GM23248 (cell line): ENCODE measurements around the gene COPB1. TPM values are rescaled to one million over a fixed set of nuclear protein-coding genes. Genes with fewer than 3 reads are reported as not detected.

Experiments used
- DNase-seq: peaks from one replicate; pipeline ENCODE4 v3.0.0-alpha.2; 2015
- H2AFZ ChIP-seq: fragments of 200-600 bp; sonication (generic); 2 replicates; pipeline ENCODE4 v1.6.1; 2016; ENCODE audit warnings: antibody characterized with exemption
- H3F3A ChIP-seq: fragments of 200-600 bp; sonication (generic); 2 replicates; pipeline ENCODE4 v1.6.1; 2016; ENCODE audit warnings: mild to moderate bottlenecking, antibody characterized with exemption, mixed run types; ENCODE audit not compliant: insufficient read depth
- H3K27ac ChIP-seq: fragments of 200-600 bp; sonication (generic); 2 replicates; pipeline ENCODE4 v1.5.1; 2016; ENCODE audit warnings: mild to moderate bottlenecking
- H3K27me3 ChIP-seq: fragments of 200-600 bp; sonication (generic); replicated peaks from 2 replicates; pipeline ENCODE4 v1.6.1; 2016; ENCODE audit warnings: mild to moderate bottlenecking; ENCODE audit not compliant: insufficient read depth
- H3K36me3 ChIP-seq: fragments of 200-600 bp; sonication (generic); 2 replicates; pipeline ENCODE4 v1.6.1; 2016; ENCODE audit warnings: low read depth, mild to moderate bottlenecking
- H3K4me1 ChIP-seq: fragments of 200-600 bp; sonication (generic); 2 replicates; pipeline ENCODE4 v1.6.1; 2016; ENCODE audit warnings: mild to moderate bottlenecking; ENCODE audit not compliant: insufficient read depth
- H3K4me2 ChIP-seq: fragments of 200-600 bp; sonication (generic); one replicate; pipeline ENCODE4 v1.6.1; 2016; ENCODE audit warnings: mild to moderate bottlenecking; ENCODE audit not compliant: unreplicated experiment
- H3K4me3 ChIP-seq: fragments of 200-600 bp; sonication (generic); 2 replicates; pipeline ENCODE4 v1.5.1; 2016; ENCODE audit warnings: mild to moderate bottlenecking
- H3K79me2 ChIP-seq: fragments of 200-600 bp; sonication (generic); 2 replicates; pipeline ENCODE4 v1.6.1; 2016; ENCODE audit warnings: mild to moderate bottlenecking; ENCODE audit not compliant: insufficient read depth
- H3K9ac ChIP-seq: fragments of 200-600 bp; sonication (generic); 2 replicates; pipeline ENCODE4 v1.6.1; 2016; ENCODE audit warnings: mild to moderate bottlenecking
- H3K9me2 ChIP-seq: fragments of 200-600 bp; sonication (generic); 2 replicates; pipeline ENCODE4 v1.6.1; 2016; ENCODE audit warnings: mixed run types, mild to moderate bottlenecking, moderate library complexity; ENCODE audit not compliant: insufficient read depth
- H3K9me3 ChIP-seq: fragments of 200-600 bp; sonication (generic); one replicate; pipeline ENCODE4 v1.6.1; 2017; ENCODE audit warnings: low read depth
- H4K20me1 ChIP-seq: fragments of 200-600 bp; sonication (generic); 2 replicates; pipeline ENCODE4 v1.6.0; 2016; ENCODE audit not compliant: insufficient read depth
- EZH2 ChIP-seq: fragments of 200-600 bp; sonication (generic); IDR thresholded peaks from 2 replicates; pipeline ENCODE4 v1.6.1; 2018; ENCODE audit warnings: antibody characterized with exemption, mild to moderate bottlenecking; ENCODE audit not compliant: insufficient read depth, poor library complexity, severe bottlenecking
- EZH2phosphoT487 ChIP-seq: fragments of 200-600 bp; sonication (generic); IDR thresholded peaks from 2 replicates; pipeline ENCODE4 v1.6.1; 2018; ENCODE audit warnings: antibody characterized with exemption, moderate library complexity, mild to moderate bottlenecking, low read depth; ENCODE audit not compliant: insufficient read depth
- WGBS, 2 experiments: methylation state at CpG; one replicate each; pipeline ENCODE4 v1.1.6; 2015 to 2017; ENCODE audit warnings: low lambda C conversion rate in 2 of 2, low coverage in 1 of 2; ENCODE audit errors: missing lambda C conversion rate in 2 of 2; 5-methylcytosine and 5-hydroxymethylcytosine counted together
- in situ Hi-C: fragments of 300-500 bp; cut with MboI; formaldehyde crosslinking; loops from 2 replicates; pipeline ENCODE4 v1.15.0; 2020
- polyA plus RNA-seq: library from polyadenylated mRNA; unstranded; fragments of >200 nt; fragmentation: Nextera tagmentation; extraction: Ambion mirVana; gene quantifications from 2 replicates; pipeline ENCODE4 v1.2.1, GENCODE V29; 2016
- total RNA-seq: library from RNA; depleted of rRNA; stranded (reverse); fragments of >200 nt; shearing (Covaris generic); gene quantifications from 2 replicates; pipeline ENCODE4 v1.2.3, GENCODE V29; 2014

The COPB1 gene
- total and polyA plus RNA-seq, 2 experiments from 2014 or later = 192 to 302 TPM

- H3K4me2 ChIP-seq = no peak overlapping the region
- in situ Hi-C loops = no loop called here
- H3K27me3 ChIP-seq = no peaks in the 10 kb centered on the region
- no peak overlapping the region for H3K9ac ChIP-seq
- no peak overlapping the region for H3K27ac ChIP-seq
- DNase-seq = no peak
- H4K20me1 ChIP-seq = no peaks in the 10 kb centered on the region
- H3K79me2 ChIP-seq = peaks cover 44% of the 10 kb centered on the region
- no peak overlapping the region for H2AFZ ChIP-seq
- no peaks in the 10 kb centered on the region for H3K9me3 ChIP-seq
- H3F3A ChIP-seq = peaks cover 97% of the 10 kb centered on the region
- H3K4me3 ChIP-seq = no peak overlapping the region
- peaks cover 90% of the 10 kb centered on the region for H3K36me3 ChIP-seq
- H3K4me1 ChIP-seq = 0 out of 2 replicates have a peak, but pooled peaks cover 8% of the 10 kb centered on the region
- no peaks in the 10 kb centered on the region for H3K9me2 ChIP-seq
- no peak for TF ChIP-seq EZH2
- no peak for TF ChIP-seq EZH2phosphoT487
Measured at GRCh38 chr11:14460147-14460546, 39.5 kb downstream of the COPB1 start.

GRCh38 chr11:14458377-14458776 lies 41.2 kb downstream of the COPB1 start:
- peaks cover 78% of the 10 kb centered on the region for H3K36me3 ChIP-seq
- 72 to 73% methylated on average over 3 of the region's 3 CpGs for WGBS, 2 experiments

DNA sequence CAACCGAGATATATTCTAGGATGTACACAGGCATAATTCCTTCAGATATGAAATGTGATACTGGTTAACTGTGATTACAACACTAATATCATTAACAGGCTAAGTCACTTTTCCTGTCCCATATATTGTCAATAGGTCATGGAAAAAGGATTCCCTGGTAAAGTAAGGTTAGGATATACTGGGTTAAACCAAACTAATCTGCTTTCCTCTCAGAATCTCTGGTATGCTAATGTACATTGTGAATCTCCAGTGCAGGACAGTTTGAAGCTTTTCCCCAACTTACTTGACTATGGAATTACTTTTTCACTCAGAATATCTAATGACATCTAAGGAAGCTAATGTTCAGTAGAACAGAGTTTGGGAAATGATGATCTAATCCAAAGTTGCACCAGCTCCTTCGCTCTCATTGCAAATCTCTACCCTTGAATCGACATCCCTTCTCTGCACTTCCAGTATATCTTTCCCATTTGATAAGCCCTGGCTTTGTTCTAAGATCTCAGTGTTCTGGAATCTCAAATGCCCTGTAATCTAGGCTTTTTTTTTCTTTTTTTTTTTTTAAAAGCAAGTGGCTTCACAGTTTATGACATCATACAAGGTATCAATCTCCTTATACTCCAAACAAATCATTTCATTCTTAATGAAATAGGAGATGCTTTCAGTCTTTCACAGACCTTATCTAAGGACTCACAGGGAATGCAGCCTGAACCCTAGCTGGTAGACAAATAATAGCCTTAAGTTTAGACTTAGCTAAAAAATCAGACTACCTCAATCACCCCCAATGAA lies 43.8 kb downstream of the COPB1 start:
- peak; percentile 21 for DNase-seq
- peak overlapping the region; percentile 29 for H3K27ac ChIP-seq

More at GRCh38 chr11:14458377-14458776, 41.2 kb downstream of the COPB1 start:
- no peak overlapping the region for H2AFZ ChIP-seq
- H3K4me2 ChIP-seq = no peak overlapping the region
- in situ Hi-C loops = loop anchor here (5.0 kb wide), 1 partner anchor 39 kb away; the partner anchor contains the start of gene COPB1
- no peaks in the 10 kb centered on the region for H3K9me2 ChIP-seq
- H3K27ac ChIP-seq = no peak overlapping the region
- H3K4me1 ChIP-seq = 0 out of 2 replicates have a peak, but pooled peaks cover 8% of the 10 kb centered on the region
- H4K20me1 ChIP-seq = no peaks in the 10 kb centered on the region
- no peaks in the 10 kb centered on the region for H3K27me3 ChIP-seq
- H3K9me3 ChIP-seq = no peaks in the 10 kb centered on the region
- no peak for DNase-seq
- no peak overlapping the region for H3K4me3 ChIP-seq
- TF ChIP-seq EZH2phosphoT487 = no peak
- no peak for TF ChIP-seq EZH2
- H3F3A ChIP-seq = peaks cover 83% of the 10 kb centered on the region
- H3K79me2 ChIP-seq = peaks cover 37% of the 10 kb centered on the region
- no peak overlapping the region for H3K9ac ChIP-seq

GRCh38 chr11:14454861-14455632 lies 44.6 kb downstream of the COPB1 start:
- TF ChIP-seq EZH2 (no peak), EZH2phosphoT487 (no peak)
- Histone ChIP-seq H3K36me3 (peaks cover 62% of the 10 kb centered on the region), H2AFZ (no peak overlapping the region), H3K4me3 (no peak overlapping the region), H3K4me2 (no peak overlapping the region), H3K27ac (peak overlapping the region; percentile 29; the same call in 1 of the 2 replicates), H3K27me3 (no peaks in the 10 kb centered on the region), H3K79me2 (peaks cover 18% of the 10 kb centered on the region), H4K20me1 (no peaks in the 10 kb centered on the region), H3K4me1 (peaks cover 4% of the 10 kb centered on the region), H3K9me2 (no peaks in the 10 kb centered on the region), H3K9ac (no peak overlapping the region), H3F3A (peaks cover 82% of the 10 kb centered on the region), H3K9me3 (no peaks in the 10 kb centered on the region)
- in situ Hi-C loops = loop anchor here (5.0 kb wide), 1 partner anchor 42 kb away; the partner anchor contains the start of gene COPB1
- 59 to 70% methylated on average over 7 of the region's 7 CpGs for WGBS, 2 experiments
- peak; percentile 65 for DNase-seq

More for the DNA sequence above, 43.8 kb downstream of the COPB1 start:
- peaks cover 83% of the 10 kb centered on the region for H3F3A ChIP-seq
- in situ Hi-C loops = loop anchor here (5.0 kb wide), 1 partner anchor 41 kb away; the partner anchor contains the start of gene COPB1
- H3K36me3 ChIP-seq = peaks cover 70% of the 10 kb centered on the region
- TF ChIP-seq EZH2 (no peak), EZH2phosphoT487 (no peak)
- H3K4me2 ChIP-seq = no peak overlapping the region
- H3K9me3 ChIP-seq = no peaks in the 10 kb centered on the region
- no peaks in the 10 kb centered on the region for H3K27me3 ChIP-seq
- H3K4me3 ChIP-seq = no peak overlapping the region
- WGBS, 2 experiments = 72 to 78% methylated on average over 3 of the region's 3 CpGs
- no peak overlapping the region for H3K9ac ChIP-seq
- H4K20me1 ChIP-seq = no peaks in the 10 kb centered on the region
- no peaks in the 10 kb centered on the region for H3K9me2 ChIP-seq
- peaks cover 24% of the 10 kb centered on the region for H3K79me2 ChIP-seq
- H3K4me1 ChIP-seq = 0 out of 2 replicates have a peak, but pooled peaks cover 5% of the 10 kb centered on the region
- H2AFZ ChIP-seq = no peak overlapping the region
